ENCODE data around the gene GALNT15.

- TF ChIP-seq, protein P1, sequence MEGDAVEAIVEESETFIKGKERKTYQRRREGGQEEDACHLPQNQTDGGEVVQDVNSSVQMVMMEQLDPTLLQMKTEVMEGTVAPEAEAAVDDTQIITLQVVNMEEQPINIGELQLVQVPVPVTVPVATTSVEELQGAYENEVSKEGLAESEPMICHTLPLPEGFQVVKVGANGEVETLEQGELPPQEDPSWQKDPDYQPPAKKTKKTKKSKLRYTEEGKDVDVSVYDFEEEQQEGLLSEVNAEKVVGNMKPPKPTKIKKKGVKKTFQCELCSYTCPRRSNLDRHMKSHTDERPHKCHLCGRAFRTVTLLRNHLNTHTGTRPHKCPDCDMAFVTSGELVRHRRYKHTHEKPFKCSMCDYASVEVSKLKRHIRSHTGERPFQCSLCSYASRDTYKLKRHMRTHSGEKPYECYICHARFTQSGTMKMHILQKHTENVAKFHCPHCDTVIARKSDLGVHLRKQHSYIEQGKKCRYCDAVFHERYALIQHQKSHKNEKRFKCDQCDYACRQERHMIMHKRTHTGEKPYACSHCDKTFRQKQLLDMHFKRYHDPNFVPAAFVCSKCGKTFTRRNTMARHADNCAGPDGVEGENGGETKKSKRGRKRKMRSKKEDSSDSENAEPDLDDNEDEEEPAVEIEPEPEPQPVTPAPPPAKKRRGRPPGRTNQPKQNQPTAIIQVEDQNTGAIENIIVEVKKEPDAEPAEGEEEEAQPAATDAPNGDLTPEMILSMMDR (IDR thresholded peaks at IDR 0.05): no peak
- no peak for TF ChIP-seq EZH2 (IDR thresholded peaks at IDR 0.05; ENCODE audit: borderline replicate concordance, insufficient read depth, low read depth, low read length, poor library complexity, severe bottlenecking)
Observed at GRCh38 chr3:16132928-16133327, 41.6 kb upstream of the GALNT15 start.

Measured in B cell (primary cell).